Ishikawa (cell line): ENCODE results near the gene DEDD2.

Experiments
- CEBPB ChIP-seq: IDR thresholded peaks from 2 replicates; pipeline ENCODE4 v1.6.1; 2012
- CREB1 ChIP-seq: IDR thresholded peaks from 2 replicates; pipeline ENCODE4 v1.6.1; 2012; ENCODE audit warnings: low read depth
- EGR1 ChIP-seq: IDR thresholded peaks from 2 replicates; pipeline ENCODE4 v1.6.1; 2012
- EP300 ChIP-seq: IDR thresholded peaks from 2 replicates; pipeline ENCODE4 v1.6.1; 2012; ENCODE audit warnings: borderline replicate concordance
- FOXM1 ChIP-seq: IDR thresholded peaks from 2 replicates; pipeline ENCODE4 v1.6.1; 2012; ENCODE audit warnings: low read depth, borderline replicate concordance
- NFIC ChIP-seq: IDR thresholded peaks from 2 replicates; pipeline ENCODE4 v1.6.1; 2012
- RAD21 ChIP-seq: IDR thresholded peaks from 2 replicates; pipeline ENCODE4 v1.6.1; 2012; ENCODE audit warnings: low read depth
- REST ChIP-seq: IDR thresholded peaks from 2 replicates; pipeline ENCODE4 v1.6.1; 2012; ENCODE audit warnings: low read depth, mild to moderate bottlenecking
- USF1 ChIP-seq: IDR thresholded peaks from 2 replicates; pipeline ENCODE4 v1.6.1; 2012
- YY1 ChIP-seq: IDR thresholded peaks from 2 replicates; pipeline ENCODE4 v1.6.1; 2012; ENCODE audit warnings: low read depth
- ZBTB7A ChIP-seq: IDR thresholded peaks from 2 replicates; pipeline ENCODE4 v1.6.1; 2012; ENCODE audit warnings: low read depth

DNA sequence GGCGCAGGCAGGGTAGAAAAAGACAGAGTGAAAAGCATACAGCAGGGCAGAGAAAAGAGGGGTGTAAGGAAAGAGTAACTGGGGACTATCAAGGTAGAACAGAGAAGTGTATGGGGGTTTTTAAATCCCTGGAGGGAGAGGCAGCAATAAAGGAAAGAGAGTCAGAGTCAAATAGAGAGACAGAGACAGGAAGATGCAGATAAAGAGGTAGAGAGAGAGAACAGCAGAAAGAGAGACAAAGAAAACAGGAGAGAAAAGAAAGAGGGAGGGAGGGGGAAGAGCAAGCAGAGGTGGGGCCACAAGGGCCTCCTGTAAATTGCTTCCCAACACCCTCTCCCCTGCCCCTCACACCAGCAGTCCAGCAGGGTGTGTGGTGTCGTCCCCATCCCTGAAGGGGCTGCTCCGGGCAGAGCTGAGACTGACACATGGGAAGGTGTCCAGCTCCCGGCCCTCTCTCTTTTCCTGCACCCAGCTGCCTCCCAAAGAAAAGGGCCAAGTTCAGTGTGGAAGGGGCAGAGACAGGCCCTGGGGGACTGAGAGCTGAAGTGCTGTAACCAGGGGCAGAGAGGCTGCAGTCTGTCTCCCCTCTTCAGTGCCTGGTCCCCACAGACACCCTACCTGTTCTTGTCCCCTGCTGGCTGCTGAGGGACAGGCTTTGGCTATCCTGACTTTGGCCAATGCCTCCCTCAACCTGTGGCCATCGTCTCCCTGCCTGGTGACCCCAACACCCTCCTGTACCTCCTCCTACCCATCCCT is 67.9 kb downstream of the DEDD2 start:
- TF ChIP-seq RAD21 (no peak), USF1 (no peak), EP300 (no peak), REST (no peak), CREB1 (no peak), ZBTB7A (no peak), CEBPB (no peak), YY1 (no peak), NFIC (no peak), EGR1 (no peak), FOXM1 (no peak)
